Mucosa of rectum (tissue), 2 donors: Measurements from ENCODE around the gene VARS2.

Experiments
- H3K27ac ChIP-seq, 2 donors: one replicate each; pipeline ENCODE4 v1.7.0; 2013; ENCODE audit warnings: inconsistent platforms in 2 of 2, low read depth in 2 of 2, low read length in 2 of 2
- H3K27me3 ChIP-seq, 2 donors: one replicate each; pipeline ENCODE4 v1.7.0; 2013; ENCODE audit warnings: low read length in 2 of 2; ENCODE audit not compliant: control insufficient read depth in 2 of 2, insufficient read depth in 2 of 2
- H3K36me3 ChIP-seq, 2 donors: one replicate each; pipeline ENCODE4 v1.7.0; 2013; ENCODE audit warnings: low read length in 2 of 2; ENCODE audit not compliant: control insufficient read depth in 2 of 2, insufficient read depth in 2 of 2
- H3K4me1 ChIP-seq, 2 donors: one replicate each; pipeline ENCODE4 v1.7.0; 2013; ENCODE audit warnings: low read length in 2 of 2, mild to moderate bottlenecking in 1 of 2; ENCODE audit not compliant: control insufficient read depth in 2 of 2, insufficient read depth in 2 of 2
- H3K4me3 ChIP-seq, 2 donors: one replicate each; pipeline ENCODE4 v1.7.0; 2013; ENCODE audit warnings: low read length in 2 of 2
- H3K9ac ChIP-seq, 2 donors: one replicate each; pipeline ENCODE4 v1.7.0; 2013; ENCODE audit warnings: low read length in 2 of 2, low read depth in 1 of 2, mild to moderate bottlenecking in 1 of 2
- H3K9me3 ChIP-seq, 2 donors: one replicate each; pipeline ENCODE4 v1.7.0; 2013; ENCODE audit warnings: low read length in 2 of 2; ENCODE audit not compliant: control insufficient read depth in 2 of 2
- donor health status: healthy.
- donor health status: Normal muscosa, but diverticular disease.

The VARS2 gene

GRCh38 chr6:30890646-30891449 is 23.2 kb upstream of the VARS2 start:
- Histone ChIP-seq H3K4me3 (no peak overlapping the region), H3K9ac (no peak overlapping the region), H3K27me3 (no peaks in the 10 kb centered on the region), H3K9me3 (no peaks in the 10 kb centered on the region), H3K4me1 (peaks cover 7 to 12% of the 10 kb centered on the region in 2 donors), H3K27ac (no peak overlapping the region), H3K36me3 (peaks cover 56 to 63% of the 10 kb centered on the region in 2 donors)

DNA sequence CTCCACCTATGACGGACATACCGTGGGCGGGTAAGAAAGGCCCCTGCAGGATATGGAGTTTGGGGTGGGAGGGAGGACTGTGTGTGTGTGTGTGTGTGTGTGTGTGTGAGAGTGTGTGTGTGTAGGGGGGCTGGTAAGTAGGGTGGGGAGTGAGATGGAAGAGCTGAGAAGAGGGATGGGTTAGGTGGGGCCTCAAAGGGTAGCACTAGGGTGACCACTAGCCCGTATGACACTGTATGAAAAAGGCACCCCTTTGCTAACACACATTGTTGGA is 22.7 kb upstream of the VARS2 start:
- Histone ChIP-seq H3K27ac (no peak overlapping the region), H3K4me3 (no peak overlapping the region), H3K9ac (no peak overlapping the region), H3K27me3 (no peaks in the 10 kb centered on the region), H3K36me3 (peaks cover 60 to 66% of the 10 kb centered on the region in 2 donors), H3K9me3 (no peaks in the 10 kb centered on the region), H3K4me1 (peaks cover 2 to 7% of the 10 kb centered on the region in 2 donors)

- H3K27ac ChIP-seq: no peak overlapping the region
- H3K4me3 ChIP-seq: no peak overlapping the region
- H3K4me1 ChIP-seq: peaks cover 0 to 1% of the 10 kb centered on the region in 2 donors
- H3K36me3 ChIP-seq: peaks cover 64 to 72% of the 10 kb centered on the region in 2 donors
- no peak overlapping the region for H3K9ac ChIP-seq
- no peaks in the 10 kb centered on the region for H3K9me3 ChIP-seq
- H3K27me3 ChIP-seq: no peaks in the 10 kb centered on the region
These were observed 22.1 kb upstream of the VARS2 start for GRCh38 chr6:30891816-30892538.

- Histone ChIP-seq H3K27ac (no peak overlapping the region), H3K4me3 (no peak overlapping the region), H3K4me1 (no peaks in the 10 kb centered on the region), H3K9ac (no peak overlapping the region), H3K9me3 (no peaks in the 10 kb centered on the region), H3K36me3 (peaks cover 74 to 82% of the 10 kb centered on the region in 2 donors), H3K27me3 (no peaks in the 10 kb centered on the region)
These were observed 20.9 kb upstream of the VARS2 start for GRCh38 chr6:30893001-30893591.

DNA sequence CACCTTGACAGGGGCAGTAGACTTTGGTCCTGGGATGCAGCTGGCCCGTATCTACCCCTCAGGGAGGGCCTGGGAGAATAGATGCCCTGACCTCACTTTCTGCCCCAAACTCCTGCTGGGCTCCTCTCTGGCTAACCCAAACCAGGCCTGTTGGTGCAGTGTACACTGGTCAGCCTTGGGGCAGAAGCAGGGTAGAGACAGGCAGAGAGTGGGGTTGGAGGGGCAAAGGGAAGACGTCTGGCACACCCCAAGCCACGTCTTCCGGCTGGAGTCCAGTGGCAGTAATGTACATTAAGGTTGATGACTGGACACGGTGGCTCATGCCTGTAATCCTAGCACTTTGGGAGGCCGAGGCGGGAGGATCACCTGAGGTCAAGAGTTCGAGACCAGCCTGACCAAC is 20.4 kb upstream of the VARS2 start:
- H3K9ac ChIP-seq: no peak overlapping the region
- H3K4me3 ChIP-seq: no peak overlapping the region
- H3K27me3 ChIP-seq: no peaks in the 10 kb centered on the region
- H3K27ac ChIP-seq: no peak overlapping the region
- H3K4me1 ChIP-seq: no peaks in the 10 kb centered on the region
- H3K36me3 ChIP-seq: peaks cover 79 to 86% of the 10 kb centered on the region in 2 donors
- no peaks in the 10 kb centered on the region for H3K9me3 ChIP-seq

DNA sequence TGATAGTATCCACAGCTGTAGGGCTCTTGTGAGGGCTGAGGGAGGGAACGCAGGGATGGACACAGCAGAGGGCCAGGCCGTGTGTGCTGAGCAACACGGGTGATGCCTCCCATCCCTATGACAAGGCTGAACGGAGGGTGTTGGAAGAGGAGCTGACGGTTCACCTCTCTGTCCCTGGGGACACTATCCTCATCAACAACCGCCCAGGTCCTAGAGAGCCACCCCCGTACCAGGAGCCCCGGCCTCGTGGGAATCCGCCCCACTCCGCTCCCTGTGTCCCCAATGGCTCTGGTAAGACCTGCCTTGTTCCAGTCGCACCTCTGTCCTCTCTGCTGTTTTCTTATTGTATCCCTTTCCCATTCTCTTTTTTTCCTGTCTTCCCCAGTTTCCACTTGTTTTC is 19.7 kb upstream of the VARS2 start:
- Histone ChIP-seq H3K36me3 (peaks cover 82 to 86% of the 10 kb centered on the region in 2 donors), H3K4me3 (no peak overlapping the region), H3K27ac (no peak overlapping the region), H3K27me3 (no peaks in the 10 kb centered on the region), H3K4me1 (no peaks in the 10 kb centered on the region), H3K9me3 (no peaks in the 10 kb centered on the region), H3K9ac (no peak overlapping the region)

GRCh38 chr6:30894935-30895334 is 19.1 kb upstream of the VARS2 start:
- Histone ChIP-seq H3K36me3 (peaks cover 83 to 85% of the 10 kb centered on the region in 2 donors), H3K9me3 (no peaks in the 10 kb centered on the region), H3K9ac (no peak overlapping the region), H3K4me3 (no peak overlapping the region), H3K27me3 (no peaks in the 10 kb centered on the region), H3K4me1 (no peaks in the 10 kb centered on the region), H3K27ac (no peak overlapping the region)

- no peaks in the 10 kb centered on the region for H3K27me3 ChIP-seq
- no peak overlapping the region for H3K27ac ChIP-seq
- no peak overlapping the region for H3K4me3 ChIP-seq
- H3K36me3 ChIP-seq: peaks cover 79 to 81% of the 10 kb centered on the region in 2 donors
- no peaks in the 10 kb centered on the region for H3K4me1 ChIP-seq
- no peak overlapping the region for H3K9ac ChIP-seq
- H3K9me3 ChIP-seq: no peaks in the 10 kb centered on the region
These were observed 18.7 kb upstream of the VARS2 start for GRCh38 chr6:30895343-30895742.

- Histone ChIP-seq H3K27ac (no peak overlapping the region), H3K27me3 (no peaks in the 10 kb centered on the region), H3K36me3 (peaks cover 69 to 71% of the 10 kb centered on the region in 2 donors), H3K4me1 (no peaks in the 10 kb centered on the region), H3K9me3 (no peaks in the 10 kb centered on the region), H3K4me3 (no peak overlapping the region), H3K9ac (no peak overlapping the region)
These were observed 17.5 kb upstream of the VARS2 start for GRCh38 chr6:30896541-30896940.

- Histone ChIP-seq H3K4me3 (no peak overlapping the region), H3K9ac (no peak overlapping the region), H3K27me3 (no peaks in the 10 kb centered on the region), H3K9me3 (no peaks in the 10 kb centered on the region), H3K4me1 (no peaks in the 10 kb centered on the region), H3K36me3 (peaks cover 56 to 57% of the 10 kb centered on the region in 2 donors), H3K27ac (no peak overlapping the region)
These were observed 16.2 kb upstream of the VARS2 start for GRCh38 chr6:30897882-30898281.
